ENCODE results near the gene ITSN1. TPM values are rescaled to one million over a fixed set of nuclear protein-coding genes. Genes with fewer than 3 reads are reported as not detected.

ITSN1 gene
- total RNA-seq, 4 donors from 2014 or later: 37.0 to 123 (median 61.1) TPM

GRCh38 chr21:33831962-33832659 is 189.8 kb downstream of the ITSN1 start:
- intact Hi-C loops (cut with DNase I; ENCODE audit: low total_unique reads) (no loop called here), in situ Hi-C loops (cut with MboI; ENCODE audit: low pct_ligation_motif_present in 1 of 4, low pct_unique_long_range_greater_than_20kb in 1 of 4, low sequenced_read_pairs in 3 of 4) (no loop called here)
- Histone ChIP-seq H3K4me1 (peaks cover 0 to 14% (median 11%) of the 10 kb centered on the region in 4 donors), H3K4me3 (no peak overlapping the region), H3K27ac (no peak overlapping the region), H3K36me3 (peaks cover 0 to 3% (median 0%) of the 10 kb centered on the region in 4 donors), H3K27me3 (no peaks in the 10 kb centered on the region), H3K9me3 (no peaks in the 10 kb centered on the region)
- no peak for DNase-seq
- 88% methylated on average over 5 to 17 of the region's 17 CpGs for WGBS, 2 donors (ENCODE audit: low coverage in 1 of 2)
- TF ChIP-seq POLR2A (IDR thresholded peaks at IDR 0.05): no peak
- no peak for TF ChIP-seq CTCF (IDR thresholded peaks at IDR 0.05)
- no peak for TF ChIP-seq EP300 (IDR thresholded peaks at IDR 0.05; ENCODE audit: low read depth)
- no peak for TF ChIP-seq POLR2AphosphoS5 (IDR thresholded peaks at IDR 0.05)

GRCh38 chr21:33834801-33835500 is 192.7 kb downstream of the ITSN1 start:
- no peaks in the 10 kb centered on the region for H3K9me3 ChIP-seq
- H3K4me1 ChIP-seq: no peaks in the 10 kb centered on the region
- in situ Hi-C loops (cut with MboI; ENCODE audit: low pct_ligation_motif_present in 1 of 4, low pct_unique_long_range_greater_than_20kb in 1 of 4, low sequenced_read_pairs in 3 of 4): no loop called here
- no peak overlapping the region for H3K4me3 ChIP-seq
- intact Hi-C loops (cut with DNase I; ENCODE audit: low total_unique reads): no loop called here
- DNase-seq: no peak
- TF ChIP-seq POLR2AphosphoS5 (IDR thresholded peaks at IDR 0.05) (no peak), CTCF (IDR thresholded peaks at IDR 0.05) (no peak), POLR2A (IDR thresholded peaks at IDR 0.05) (no peak), EP300 (IDR thresholded peaks at IDR 0.05; ENCODE audit: low read depth) (no peak)
- peaks cover 0 to 3% (median 0%) of the 10 kb centered on the region in 4 donors for H3K36me3 ChIP-seq
- H3K27me3 ChIP-seq: no peaks in the 10 kb centered on the region
- WGBS, 2 donors (ENCODE audit: low coverage in 1 of 2): 78 to 82% methylated on average over 3 to 5 of the region's 5 CpGs
- no peak overlapping the region for H3K27ac ChIP-seq

DNA sequence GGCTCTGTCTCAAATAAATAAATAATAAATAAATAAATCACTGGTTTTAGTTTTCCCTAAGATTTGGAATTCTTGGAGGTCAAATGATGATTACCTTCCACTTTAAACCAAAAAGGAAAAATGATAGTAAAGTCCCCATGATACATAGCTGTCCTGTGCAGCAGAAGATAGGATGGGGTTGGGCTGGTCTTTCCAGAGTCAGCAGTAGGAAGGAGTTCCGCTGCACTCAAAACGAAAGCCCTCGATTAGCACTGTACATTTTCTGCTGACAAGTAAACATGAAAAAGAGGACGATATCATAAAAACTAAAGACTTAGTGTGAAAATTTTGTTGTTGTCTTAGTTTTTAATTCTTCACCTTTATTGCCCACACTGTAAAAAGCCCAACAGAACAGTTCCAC is 193.6 kb downstream of the ITSN1 start:
- no peaks in the 10 kb centered on the region for H3K27me3 ChIP-seq
- H3K36me3 ChIP-seq: peaks cover 0 to 3% (median 0%) of the 10 kb centered on the region in 4 donors
- H3K4me1 ChIP-seq: no peaks in the 10 kb centered on the region
- no peak overlapping the region for H3K4me3 ChIP-seq
- intact Hi-C loops (cut with DNase I; ENCODE audit: low total_unique reads): no loop called here
- no peak for TF ChIP-seq POLR2A (IDR thresholded peaks at IDR 0.05)
- no peak for TF ChIP-seq EP300 (IDR thresholded peaks at IDR 0.05; ENCODE audit: low read depth)
- no peak for TF ChIP-seq POLR2AphosphoS5 (IDR thresholded peaks at IDR 0.05)
- no peak for TF ChIP-seq CTCF (IDR thresholded peaks at IDR 0.05)
- no peak for DNase-seq
- WGBS, 2 donors (ENCODE audit: low coverage in 1 of 2): 91 to 92% methylated on average over 4 of the region's 4 CpGs
- in situ Hi-C loops (cut with MboI; ENCODE audit: low pct_ligation_motif_present in 1 of 4, low pct_unique_long_range_greater_than_20kb in 1 of 4, low sequenced_read_pairs in 3 of 4): no loop called here
- H3K27ac ChIP-seq: no peak overlapping the region
- no peaks in the 10 kb centered on the region for H3K9me3 ChIP-seq

DNA sequence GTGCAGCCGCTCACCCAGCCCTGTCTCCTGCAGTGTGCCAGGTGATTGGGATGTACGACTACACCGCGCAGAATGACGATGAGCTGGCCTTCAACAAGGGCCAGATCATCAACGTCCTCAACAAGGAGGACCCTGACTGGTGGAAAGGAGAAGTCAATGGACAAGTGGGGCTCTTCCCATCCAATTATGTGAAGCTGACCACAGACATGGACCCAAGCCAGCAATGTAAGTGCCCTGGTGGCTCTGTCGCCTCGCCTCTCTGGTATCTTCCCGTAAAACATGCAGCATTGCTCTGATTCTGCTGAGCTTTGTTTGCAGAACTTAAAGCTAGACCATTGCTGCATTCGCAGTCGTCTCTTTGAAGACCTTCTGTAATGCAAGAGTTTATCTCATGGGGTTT is 194.1 kb downstream of the ITSN1 start:
- WGBS, 2 donors (ENCODE audit: low coverage in 1 of 2): 87% methylated on average over 6 to 11 of the region's 11 CpGs
- in situ Hi-C loops (cut with MboI; ENCODE audit: low pct_ligation_motif_present in 1 of 4, low pct_unique_long_range_greater_than_20kb in 1 of 4, low sequenced_read_pairs in 3 of 4): no loop called here
- TF ChIP-seq CTCF (IDR thresholded peaks at IDR 0.05) (no peak), POLR2A (IDR thresholded peaks at IDR 0.05) (no peak), EP300 (IDR thresholded peaks at IDR 0.05; ENCODE audit: low read depth) (no peak), POLR2AphosphoS5 (IDR thresholded peaks at IDR 0.05) (no peak)
- H3K4me1 ChIP-seq: no peaks in the 10 kb centered on the region
- H3K4me3 ChIP-seq: no peak overlapping the region
- no peak overlapping the region for H3K27ac ChIP-seq
- peaks cover 0 to 3% (median 0%) of the 10 kb centered on the region in 4 donors for H3K36me3 ChIP-seq
- no peaks in the 10 kb centered on the region for H3K27me3 ChIP-seq
- DNase-seq: no peak
- intact Hi-C loops (cut with DNase I; ENCODE audit: low total_unique reads): no loop called here
- H3K9me3 ChIP-seq: no peaks in the 10 kb centered on the region
